PC-9 (cell line): ENCODE data around the gene GOLPH3. TPM values are rescaled to one million over a fixed set of nuclear protein-coding genes. Genes with fewer than 3 reads are reported as not detected.
A peak's percentile ranks its signal among the peaks of the same experiment; 100 is the strongest.

Experiments used
- Bru-seq: library from RNA; stranded (reverse); fragments of 400-500 nt; gene quantifications from one replicate; lab custom pipeline; 2021; lab: Mats Ljungman, UMichigan
- BruChase-seq, 2 experiments: library from RNA; stranded (reverse); fragments of 400-500 nt; gene quantifications; one replicate each; lab custom pipeline; 2021; lab: Mats Ljungman, UMichigan
- BruUV-seq: library from RNA; stranded (reverse); fragments of 400-500 nt; replicated peaks from 2 replicates; lab custom pipeline; 2021; lab: Mats Ljungman, UMichigan
- CTCF ChIA-PET: fragments of 300-600 bp; sonication (Branson Sonifier 250); formaldehyde crosslinking; loops from one replicate; lab custom pipeline; 2022; ENCODE audit warnings: antibody characterized with exemption; lab: Charles Lee
- POLR2A ChIA-PET: fragments of 300-600 bp; sonication (Branson Sonifier 250); formaldehyde crosslinking; loops from one replicate; lab custom pipeline; 2022; ENCODE audit warnings: antibody characterized with exemption; ENCODE audit not compliant: unreplicated experiment; lab: Charles Lee
- DNase-seq, 2 experiments: peaks; one replicate each; pipeline versions ENCODE4 v3.0.0 to v3.0.0-alpha.2; 2015 to 2022; ENCODE audit warnings: mixed read lengths in 1 of 2
- H2AFZ ChIP-seq: fragments of 200-600 bp; sonication (generic); 2 replicates; pipeline ENCODE4 v1.8.1; 2017; ENCODE audit warnings: antibody characterized with exemption
- H3F3A ChIP-seq: fragments of 200-600 bp; sonication (generic); 2 replicates; pipeline ENCODE4 v1.8.1; 2017; ENCODE audit warnings: antibody characterized with exemption, mild to moderate bottlenecking, low read depth; ENCODE audit not compliant: insufficient read depth
- H3K27ac ChIP-seq: fragments of 200-600 bp; sonication (generic); 2 replicates; pipeline ENCODE4 v1.6.1; 2016; ENCODE audit warnings: mixed run types
- H3K27me3 ChIP-seq: fragments of 200-600 bp; sonication (generic); 2 replicates; pipeline ENCODE4 v1.6.1; 2016; ENCODE audit warnings: low read depth, mixed run types; ENCODE audit not compliant: insufficient read depth
- H3K36me3 ChIP-seq: fragments of 200-600 bp; sonication (generic); 2 replicates; pipeline ENCODE4 v1.6.1; 2016; ENCODE audit warnings: low read depth, mixed run types
- H3K4me1 ChIP-seq: fragments of 200-600 bp; sonication (generic); replicated peaks from 2 replicates; pipeline ENCODE4 v1.6.1; 2016; ENCODE audit warnings: mixed run types; ENCODE audit not compliant: insufficient read depth
- H3K4me2 ChIP-seq: fragments of 200-600 bp; sonication (generic); 2 replicates; pipeline ENCODE4 v1.6.1; 2017; ENCODE audit warnings: mixed run types
- H3K4me3 ChIP-seq: fragments of 200-600 bp; sonication (generic); 2 replicates; pipeline ENCODE4 v1.6.1; 2016; ENCODE audit warnings: mixed run types
- H3K79me2 ChIP-seq: fragments of 200-600 bp; sonication (generic); 2 replicates; pipeline ENCODE4 v1.6.1; 2017; ENCODE audit warnings: low read depth, mixed run types
- H3K9me2 ChIP-seq: fragments of 200-600 bp; sonication (generic); 2 replicates; pipeline ENCODE4 v1.8.1; 2017; ENCODE audit warnings: mild to moderate bottlenecking; ENCODE audit not compliant: insufficient read depth
- H3K9me3 ChIP-seq: fragments of 200-600 bp; sonication (generic); 2 replicates; pipeline ENCODE4 v1.8.1; 2016; ENCODE audit warnings: low read depth; ENCODE audit not compliant: insufficient read depth
- H4K20me1 ChIP-seq: fragments of 200-600 bp; sonication (generic); 2 replicates; pipeline ENCODE4 v1.8.1; 2017; ENCODE audit not compliant: insufficient read depth
- CTCF ChIP-seq: fragments of 200-600 bp; sonication (generic); conservative IDR thresholded peaks from 2 replicates; pipeline ENCODE4 v1.6.1; 2017; ENCODE audit warnings: mixed run types, antibody characterized with exemption, mild to moderate bottlenecking, moderate library complexity
- EZH2 ChIP-seq: fragments of 200-600 bp; sonication (generic); IDR thresholded peaks from 2 replicates; pipeline ENCODE4 v1.8.0; 2017; ENCODE audit warnings: antibody characterized with exemption, low read depth
- intact Hi-C: fragments of 100-400 bp; cut with micrococcal nuclease; formaldehyde crosslinking; loops from one replicate; pipeline ENCODE4 v1.10.0; 2022; ENCODE audit not compliant: unreplicated experiment
- long read RNA-seq: library from polyadenylated mRNA; stranded (forward); transcript quantifications from one replicate; pipeline ENCODE4 v2.0.0, GENCODE V29; 2022
- total RNA-seq: library from RNA; stranded (reverse); gene quantifications from 2 replicates; pipeline ENCODE4 v1.2.3, GENCODE V29; 2021

Gene GOLPH3
- 179 and 267 TPM in 2 replicates for total RNA-seq
- percentile 99 among the genes with signal in this experiment for Bru-seq, nascent RNA
- BruChase-seq, experiment 1, labeled RNA remaining after a 2-hour chase, result percentile 99 among the genes with signal in this experiment
- BruChase-seq, experiment 2, labeled RNA remaining after a 6-hour chase, result percentile 98 among the genes with signal in this experiment
- long read RNA-seq, transcript GOLPH3-203 (3 exons, 665 nt), result minor isoform, 10 of 349 reads
- long read RNA-seq, transcript GOLPH3-201 (4 exons, 2,721 nt), result major isoform, 322 of 349 reads
- long read RNA-seq, partial matches to known transcripts, result 12 of 349 reads
- long read RNA-seq, other reads (novel, unspliced or antisense), result 5 of 349 reads

GRCh38 chr5:32174011-32174870, at the start of gene GOLPH3:
Gene GOLPH3, minus strand, starts transcription at chr5:32174319. Its CDS starts 285 bp downstream, at chr5:32174034.
- Histone ChIP-seq H4K20me1 (peaks cover 39% of the 10 kb centered on the region), H3K4me1 (peaks cover 43% of the 10 kb centered on the region), H3K4me2 (peak within 1 kb of the TSS; percentile 85), H3K36me3 (peaks cover 23% of the 10 kb centered on the region), H3K4me3 (peak within 1 kb of the TSS; percentile 93), H2AFZ (peak within 1 kb of the TSS; percentile 99), H3F3A (peaks cover 28% of the 10 kb centered on the region), H3K27ac (peak within 1 kb of the TSS; percentile 95), H3K27me3 (no peaks in the 10 kb centered on the region), H3K79me2 (peaks cover 43% of the 10 kb centered on the region), H3K9me3 (no peaks in the 10 kb centered on the region), H3K9me2 (no peaks in the 10 kb centered on the region)
- CTCF ChIA-PET, result interaction anchor here (0.5 to 1.7 kb wide), 3 partner anchors 26 to 65 kb away, joined by 3 to 5 read pairs (median 3); no protein-coding TSS in a partner anchor
- intact Hi-C loops, result loop anchor here (1.0 kb wide), 3 partner anchors 19 to 139 kb away; no protein-coding TSS in a partner anchor
- peak; percentile 84 to 98 for DNase-seq
- POLR2A ChIA-PET, result interaction anchor here (0.6 to 1.1 kb wide), 11 partner anchors 9 to 974 kb away, joined by 3 to 7 read pairs (median 3); no protein-coding TSS in a partner anchor
- no peak for TF ChIP-seq CTCF
- TF ChIP-seq EZH2, result no peak
- BruUV-seq, result TSS peak; percentile 85

- Histone ChIP-seq H2AFZ (no peak overlapping the region), H3K36me3 (no peaks in the 10 kb centered on the region), H4K20me1 (no peaks in the 10 kb centered on the region), H3K9me2 (no peaks in the 10 kb centered on the region), H3K27ac (peak overlapping the region; percentile 17; the same call in 1 of the 2 replicates), H3K27me3 (no peaks in the 10 kb centered on the region), H3K79me2 (no peaks in the 10 kb centered on the region), H3K4me2 (no peak overlapping the region), H3F3A (0 out of 2 replicates have a peak, but pooled peaks cover 15% of the 10 kb centered on the region), H3K9me3 (no peaks in the 10 kb centered on the region), H3K4me1 (peaks cover 33% of the 10 kb centered on the region), H3K4me3 (no peak overlapping the region)
- ChIA-PET CTCF (interaction anchor here (0.7 kb wide), 2 partner anchors 12 to 95 kb away, joined by 3 read pairs; no protein-coding TSS in a partner anchor), POLR2A (interaction anchor here (0.6 kb wide), 2 partner anchors 18 to 488 kb away, joined by 5 to 7 read pairs; no protein-coding TSS in a partner anchor)
- TSS peak; percentile 16 for BruUV-seq
- intact Hi-C loops, result no loop called here
- TF ChIP-seq CTCF (no peak), EZH2 (no peak)
- DNase-seq, result peak in 1 of 2 experiments; percentile 36
These were observed 48.8 kb upstream of the GOLPH3 start for GRCh38 chr5:32222723-32223470.
